H9 (cell line): Measurements from ENCODE around the gene ARHGEF38. TPM values are rescaled to one million over a fixed set of nuclear protein-coding genes. Genes with fewer than 3 reads are reported as not detected.

Source experiments
- DNase-seq: peaks from one replicate; pipeline ENCODE4 v3.0.0-alpha.2; 2017
- H2AFZ ChIP-seq: one replicate; pipeline ENCODE4 v1.6.1; 2013; ENCODE audit warnings: mild to moderate bottlenecking, low read length, control low read depth, moderate library complexity
- H2AK5ac ChIP-seq: 2 replicates; pipeline ENCODE4 v1.6.1; 2013; ENCODE audit warnings: low read length, control low read depth, mixed read lengths; ENCODE audit not compliant: insufficient read length
- H2BK120ac ChIP-seq: one replicate; pipeline ENCODE4 v1.6.1; 2013; ENCODE audit warnings: low read depth, mild to moderate bottlenecking, low read length, control low read depth, inconsistent platforms; ENCODE audit not compliant: poor library complexity, severe bottlenecking
- H2BK12ac ChIP-seq: 2 replicates; pipeline ENCODE4 v1.6.1; 2013; ENCODE audit warnings: low read length, control low read depth, mixed read lengths, low read depth; ENCODE audit not compliant: insufficient read length
- H2BK15ac ChIP-seq: 2 replicates; pipeline ENCODE4 v1.6.1; 2013; ENCODE audit warnings: low read depth, low read length, control low read depth
- H2BK20ac ChIP-seq: one replicate; pipeline ENCODE4 v1.6.1; 2013; ENCODE audit warnings: low read depth, mild to moderate bottlenecking, low read length, control low read depth, inconsistent platforms; ENCODE audit not compliant: poor library complexity, severe bottlenecking
- H2BK5ac ChIP-seq: 2 replicates; pipeline ENCODE4 v1.6.1; 2013; ENCODE audit warnings: low read length, control low read depth, mixed read lengths; ENCODE audit not compliant: insufficient read length
- H3K14ac ChIP-seq: 2 replicates; pipeline ENCODE4 v1.6.1; 2013; ENCODE audit warnings: low read length, control low read depth; ENCODE audit not compliant: insufficient read depth
- H3K18ac ChIP-seq: 2 replicates; pipeline ENCODE4 v1.6.1; 2013; ENCODE audit warnings: low read depth, mild to moderate bottlenecking, mixed read lengths, low read length, control low read depth; ENCODE audit not compliant: insufficient read length
- H3K23ac ChIP-seq: 2 replicates; pipeline ENCODE4 v1.6.1; 2013; ENCODE audit warnings: low read length, control low read depth, mixed read lengths, low read depth; ENCODE audit not compliant: insufficient read length
- H3K23me2 ChIP-seq: 2 replicates; pipeline ENCODE4 v1.6.1; 2013; ENCODE audit warnings: low read depth, mild to moderate bottlenecking, mixed read lengths, low read length, control low read depth; ENCODE audit not compliant: insufficient read length, poor library complexity, severe bottlenecking
- H3K27ac ChIP-seq: 2 replicates; pipeline ENCODE4 v1.5.1; 2013; ENCODE audit warnings: low read length, control low read depth, mixed read lengths, low read depth; ENCODE audit not compliant: insufficient read length
- H3K27me3 ChIP-seq: 2 replicates; pipeline ENCODE4 v1.6.1; 2013; ENCODE audit warnings: low read length, control low read depth, inconsistent platforms; ENCODE audit not compliant: insufficient read depth
- H3K4ac ChIP-seq: 2 replicates; pipeline ENCODE4 v1.6.1; 2013; ENCODE audit warnings: low read depth, mild to moderate bottlenecking, control low read depth, inconsistent platforms, low read length, moderate library complexity
- H3K4me1 ChIP-seq: 2 replicates; pipeline ENCODE4 v1.6.1; 2013; ENCODE audit warnings: low read length, control low read depth, inconsistent platforms; ENCODE audit not compliant: insufficient read depth
- H3K4me2 ChIP-seq: 2 replicates; pipeline ENCODE4 v1.6.1; 2013; ENCODE audit warnings: low read length, control low read depth, mixed read lengths; ENCODE audit not compliant: insufficient read length, insufficient read depth
- H3K56ac ChIP-seq: 2 replicates; pipeline ENCODE4 v1.6.1; 2013; ENCODE audit warnings: low read depth, mild to moderate bottlenecking, mixed read lengths, low read length, control low read depth; ENCODE audit not compliant: insufficient read length
- H3K79me1 ChIP-seq: 2 replicates; pipeline ENCODE4 v1.6.1; 2013; ENCODE audit warnings: low read depth, mild to moderate bottlenecking, moderate library complexity, low read length, control low read depth, inconsistent platforms; ENCODE audit not compliant: insufficient read depth, poor library complexity, severe bottlenecking
- H3K79me2 ChIP-seq: 2 replicates; pipeline ENCODE4 v1.6.1; 2013; ENCODE audit warnings: low read length, control low read depth, inconsistent platforms; ENCODE audit not compliant: insufficient read depth
- H3K9ac ChIP-seq: 2 replicates; pipeline ENCODE4 v1.6.1; 2013; ENCODE audit warnings: low read length, control low read depth, mixed read lengths; ENCODE audit not compliant: insufficient read length; ENCODE audit errors: extremely low read depth
- H3K9me3 ChIP-seq: one replicate; pipeline ENCODE4 v1.6.1; 2013; ENCODE audit warnings: low read depth, low read length, inconsistent platforms; ENCODE audit not compliant: control insufficient read depth
- H3T11ph ChIP-seq: one replicate; pipeline ENCODE4 v1.6.1; 2013; ENCODE audit warnings: mild to moderate bottlenecking, low read length, control low read depth, inconsistent platforms
- H4K20me1 ChIP-seq: one replicate; pipeline ENCODE4 v1.6.1; 2013; ENCODE audit not compliant: control insufficient read depth, insufficient read length, insufficient read depth
- H4K5ac ChIP-seq: 2 replicates; pipeline ENCODE4 v1.6.1; 2013; ENCODE audit warnings: low read depth, mild to moderate bottlenecking, mixed read lengths, low read length, control low read depth; ENCODE audit not compliant: insufficient read length
- H4K8ac ChIP-seq: replicated peaks from 2 replicates; pipeline ENCODE4 v1.6.1; 2013; ENCODE audit warnings: low read length, control low read depth, mixed read lengths, low read depth; ENCODE audit not compliant: insufficient read length
- H4K91ac ChIP-seq: 2 replicates; pipeline ENCODE4 v1.6.1; 2013; ENCODE audit warnings: low read depth, mild to moderate bottlenecking, moderate library complexity, mixed read lengths, low read length, control low read depth; ENCODE audit not compliant: insufficient read length
- H3K27ac Mint-ChIP-seq, 3 experiments: 2 replicates in 2 of 3; 3 replicates in 1 of 3; pipeline ENCODE4 v1.8.0; 2020 to 2021; ENCODE audit warnings: mixed read lengths in 3 of 3, mild to moderate bottlenecking in 1 of 3, moderate library complexity in 1 of 3
- H3K27me3 Mint-ChIP-seq: 2 replicates; pipeline ENCODE4 v1.8.0; 2021; ENCODE audit warnings: low read depth, mild to moderate bottlenecking, moderate library complexity, mixed read lengths
- H3K36me3 Mint-ChIP-seq, 3 experiments: 2 replicates in 2 of 3; 3 replicates in 1 of 3; pipeline ENCODE4 v1.8.0; 2020 to 2021; ENCODE audit warnings: low read depth in 3 of 3, mixed read lengths in 3 of 3; ENCODE audit not compliant: insufficient read depth in 1 of 3
- H3K4me1 Mint-ChIP-seq, 2 experiments: 2 replicates each; pipeline ENCODE4 v1.8.0; 2020; ENCODE audit warnings: mixed read lengths in 2 of 2
- H3K4me3 Mint-ChIP-seq, 2 experiments: 2 replicates in 1 of 2; 3 replicates in 1 of 2; pipeline ENCODE4 v1.8.0; 2020 to 2021; ENCODE audit warnings: mild to moderate bottlenecking in 2 of 2, mixed read lengths in 2 of 2, moderate library complexity in 1 of 2
- H3K9me3 Mint-ChIP-seq, 2 experiments: 2 replicates in 1 of 2; 3 replicates in 1 of 2; pipeline ENCODE4 v1.8.0; 2020; ENCODE audit warnings: mild to moderate bottlenecking in 2 of 2, mixed read lengths in 2 of 2, moderate library complexity in 1 of 2
- WGBS: extraction: QIAGEN DNeasy Blood & Tissue Kit; methylation state at CpG from one replicate; pipeline ENCODE4 v1.1.7; 2013; ENCODE audit warnings: missing lambda C conversion rate, low lambda C conversion rate, mixed read lengths; ENCODE audit not compliant: insufficient read length; ENCODE audit errors: extremely low coverage; 5-methylcytosine and 5-hydroxymethylcytosine counted together
- total RNA-seq: library from RNA; stranded (reverse); gene quantifications from 2 replicates; pipeline ENCODE4 v1.2.1, GENCODE V29; 2021
- TF ChIP-seq, protein P1 (sequence below): fragments of 200-600 bp; sonication (generic); conservative IDR thresholded peaks from 3 replicates; pipeline ENCODE4 v1.8.0; 2021; ENCODE audit warnings: antibody characterized with exemption, mild to moderate bottlenecking

Gene ARHGEF38
- total RNA-seq, 1 experiment from 2014 or later = not detected

GRCh38 chr4:105709081-105709450 is 156.6 kb downstream of the ARHGEF38 start:
- Histone ChIP-seq H3K9ac (peak overlapping the region; percentile 90), H3K27me3 (no peaks in the 10 kb centered on the region)
- no CpG with 5 or more reads among the region's 11 CpGs for WGBS

More at GRCh38 chr4:105709081-105709450, 156.6 kb downstream of the ARHGEF38 start:
- Histone ChIP-seq H2BK12ac (no peak overlapping the region), H4K91ac (no peak overlapping the region), H3K4ac (no peak overlapping the region; the same call in 1 of the 2 replicates), H2BK15ac (no peak overlapping the region), H3K23ac (no peak overlapping the region), H3K4me2 (peak overlapping the region; percentile 94), H3K18ac (peak overlapping the region; percentile 96), H3K56ac (no peak overlapping the region), H4K20me1 (no peaks in the 10 kb centered on the region), H3T11ph (no peak overlapping the region), H3K14ac (peak overlapping the region; percentile 96; the same call in 1 of the 2 replicates), H3K27ac (peak overlapping the region; percentile 9), H2BK20ac (no peak overlapping the region), H2AFZ (peak overlapping the region; percentile 62), H2BK120ac (no peak overlapping the region), H3K23me2 (peaks cover 7% of the 10 kb centered on the region), H4K8ac (no peak overlapping the region), H3K9me3 (no peaks in the 10 kb centered on the region), H3K79me1 (no peaks in the 10 kb centered on the region), H3K79me2 (no peaks in the 10 kb centered on the region; the same call in 1 of the 2 replicates), H4K5ac (no peak overlapping the region), H3K4me1 (no peaks in the 10 kb centered on the region), H2AK5ac (no peak overlapping the region), H2BK5ac (no peak overlapping the region)
- Mint-ChIP-seq H3K27ac (peak overlapping the region; percentile 59 to 98 (median 95); a peak in 6 of 7 replicates), H3K9me3 (no peaks in the 10 kb centered on the region; a peak in 1 of 5 replicates), H3K27me3 (no peaks in the 10 kb centered on the region), H3K36me3 (peaks cover 0 to 1% (median 0%) of the 10 kb centered on the region in 3 experiments; a peak in 2 of 7 replicates), H3K4me1 (peaks cover 10% of the 10 kb centered on the region in 2 experiments), H3K4me3 (peak overlapping the region; percentile 97)
- TF ChIP-seq, protein P1, sequence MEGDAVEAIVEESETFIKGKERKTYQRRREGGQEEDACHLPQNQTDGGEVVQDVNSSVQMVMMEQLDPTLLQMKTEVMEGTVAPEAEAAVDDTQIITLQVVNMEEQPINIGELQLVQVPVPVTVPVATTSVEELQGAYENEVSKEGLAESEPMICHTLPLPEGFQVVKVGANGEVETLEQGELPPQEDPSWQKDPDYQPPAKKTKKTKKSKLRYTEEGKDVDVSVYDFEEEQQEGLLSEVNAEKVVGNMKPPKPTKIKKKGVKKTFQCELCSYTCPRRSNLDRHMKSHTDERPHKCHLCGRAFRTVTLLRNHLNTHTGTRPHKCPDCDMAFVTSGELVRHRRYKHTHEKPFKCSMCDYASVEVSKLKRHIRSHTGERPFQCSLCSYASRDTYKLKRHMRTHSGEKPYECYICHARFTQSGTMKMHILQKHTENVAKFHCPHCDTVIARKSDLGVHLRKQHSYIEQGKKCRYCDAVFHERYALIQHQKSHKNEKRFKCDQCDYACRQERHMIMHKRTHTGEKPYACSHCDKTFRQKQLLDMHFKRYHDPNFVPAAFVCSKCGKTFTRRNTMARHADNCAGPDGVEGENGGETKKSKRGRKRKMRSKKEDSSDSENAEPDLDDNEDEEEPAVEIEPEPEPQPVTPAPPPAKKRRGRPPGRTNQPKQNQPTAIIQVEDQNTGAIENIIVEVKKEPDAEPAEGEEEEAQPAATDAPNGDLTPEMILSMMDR = no peak
- DNase-seq = no peak
